Gastroesophageal sphincter (tissue), 4 donors: ENCODE measurements around the gene PCBP3. TPM values are rescaled to one million over a fixed set of nuclear protein-coding genes. Genes with fewer than 3 reads are reported as not detected.

ENCODE experiments used
- ATAC-seq: fragments of 150-250 bp; one replicate; pipeline ENCODE4 v1.9.1; 2016; ENCODE audit warnings: mild to moderate bottlenecking, moderate library complexity
- H3K27ac ChIP-seq, 4 donors: fragments of 200-600 bp; sonication (generic) in 3 of 4; 1 replicate in 3 of 4; 2 replicates in 1 of 4; pipeline ENCODE4 v1.5.1; 2016 to 2019
- H3K27me3 ChIP-seq: fragments of 200-600 bp; sonication (generic); one replicate; pipeline ENCODE4 v1.5.1; 2019
- H3K36me3 ChIP-seq, 2 donors: fragments of 200-600 bp; sonication (generic); one replicate each; pipeline ENCODE4 v1.5.1; 2019; ENCODE audit warnings: control low read depth in 1 of 2
- H3K4me1 ChIP-seq, 3 donors: fragments of 200-600 bp; sonication (generic); 1 replicate in 2 of 3; 2 replicates in 1 of 3; pipeline ENCODE4 v1.5.1; 2016 to 2019; ENCODE audit warnings: control low read depth in 2 of 3
- H3K4me3 ChIP-seq, 2 donors: fragments of 200-600 bp; sonication (generic); one replicate each; pipeline ENCODE4 v1.5.1; 2019; ENCODE audit warnings: mild to moderate bottlenecking in 1 of 2, moderate library complexity in 1 of 2
- H3K9me3 ChIP-seq, 3 donors: fragments of 200-600 bp; sonication (generic); one replicate each; pipeline ENCODE4 v1.5.1; 2017 to 2019; ENCODE audit warnings: control low read depth in 2 of 3
- EP300 ChIP-seq: sonication (generic); formaldehyde crosslinking; IDR thresholded peaks from one replicate; pipeline ENCODE4 v1.6.1; 2017; ENCODE audit warnings: antibody characterized with exemption, mild to moderate bottlenecking
- POLR2A ChIP-seq, 2 donors: fragments of 450-650 bp; IDR thresholded peaks; one replicate each; pipeline ENCODE4 v1.6.1; 2017; ENCODE audit warnings: antibody characterized with exemption in 2 of 2, mild to moderate bottlenecking in 2 of 2, moderate library complexity in 1 of 2
- POLR2AphosphoS5 ChIP-seq: sonication (generic); formaldehyde crosslinking; IDR thresholded peaks from one replicate; pipeline ENCODE4 v1.6.1; 2017; ENCODE audit warnings: antibody characterized with exemption
- WGBS, 2 donors: methylation state at CpG; one replicate each; pipeline ENCODE4 v1.1.5; 2018; ENCODE audit warnings: low coverage in 1 of 2; 5-methylcytosine and 5-hydroxymethylcytosine counted together
- total RNA-seq, 4 donors: library from RNA; depleted of rRNA; stranded (reverse); fragments of >200 nt; gene quantifications; one replicate each; pipeline ENCODE4 v1.1.0, GENCODE V29; 2016
- TF ChIP-seq, protein P1 (sequence below), 4 experiments: fragments of 200-600 bp in 2 of 4; fragments of 450-650 bp in 2 of 4; sonication (generic) in 1 of 4; IDR thresholded peaks; one replicate each; pipeline ENCODE4 v1.5.1; 2017 to 2019; ENCODE audit warnings: antibody characterized with exemption in 4 of 4, mild to moderate bottlenecking in 2 of 4, moderate library complexity in 2 of 4

The PCBP3 gene
- total RNA-seq, 4 donors from 2014 or later, result 5.1 to 14.8 (median 10.4) TPM

DNA sequence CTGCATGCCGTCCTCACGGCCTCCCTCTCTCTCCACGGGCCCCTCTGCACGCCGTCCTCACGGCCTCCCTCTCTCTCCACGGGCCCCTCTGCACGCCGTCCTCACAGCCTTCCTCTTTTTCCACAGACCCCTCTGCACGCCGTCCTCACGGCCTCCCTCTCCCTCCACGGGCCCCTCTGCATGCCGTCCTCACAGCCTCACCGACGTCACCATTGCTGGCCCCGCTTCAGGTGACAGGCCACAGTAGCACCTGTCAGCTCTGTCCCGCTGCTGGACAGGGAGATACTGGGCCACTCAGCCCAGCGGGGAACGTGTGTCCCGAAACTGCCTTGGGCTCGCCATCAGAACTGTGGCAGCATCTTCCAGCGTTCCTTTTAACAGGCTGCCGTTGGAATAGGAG, 255.3 kb downstream of the PCBP3 start:
- Histone ChIP-seq H3K9me3 (no peaks in the 10 kb centered on the region), H3K4me3 (no peak overlapping the region), H3K36me3 (peaks cover 0 to 9% of the 10 kb centered on the region in 2 donors), H3K4me1 (peaks cover 0 to 14% (median 9%) of the 10 kb centered on the region in 3 donors), H3K27ac (no peak overlapping the region), H3K27me3 (no peaks in the 10 kb centered on the region)
- no peak for ATAC-seq
- 91 to 93% methylated on average over 8 of the region's 24 CpGs for WGBS, 2 donors
- no peak for TF ChIP-seq POLR2AphosphoS5
- TF ChIP-seq POLR2A (IDR thresholded peaks at IDR 0.05), result no peak
- TF ChIP-seq, protein P1, sequence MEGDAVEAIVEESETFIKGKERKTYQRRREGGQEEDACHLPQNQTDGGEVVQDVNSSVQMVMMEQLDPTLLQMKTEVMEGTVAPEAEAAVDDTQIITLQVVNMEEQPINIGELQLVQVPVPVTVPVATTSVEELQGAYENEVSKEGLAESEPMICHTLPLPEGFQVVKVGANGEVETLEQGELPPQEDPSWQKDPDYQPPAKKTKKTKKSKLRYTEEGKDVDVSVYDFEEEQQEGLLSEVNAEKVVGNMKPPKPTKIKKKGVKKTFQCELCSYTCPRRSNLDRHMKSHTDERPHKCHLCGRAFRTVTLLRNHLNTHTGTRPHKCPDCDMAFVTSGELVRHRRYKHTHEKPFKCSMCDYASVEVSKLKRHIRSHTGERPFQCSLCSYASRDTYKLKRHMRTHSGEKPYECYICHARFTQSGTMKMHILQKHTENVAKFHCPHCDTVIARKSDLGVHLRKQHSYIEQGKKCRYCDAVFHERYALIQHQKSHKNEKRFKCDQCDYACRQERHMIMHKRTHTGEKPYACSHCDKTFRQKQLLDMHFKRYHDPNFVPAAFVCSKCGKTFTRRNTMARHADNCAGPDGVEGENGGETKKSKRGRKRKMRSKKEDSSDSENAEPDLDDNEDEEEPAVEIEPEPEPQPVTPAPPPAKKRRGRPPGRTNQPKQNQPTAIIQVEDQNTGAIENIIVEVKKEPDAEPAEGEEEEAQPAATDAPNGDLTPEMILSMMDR (IDR thresholded peaks at IDR 0.05), result no peak
- no peak for TF ChIP-seq EP300

DNA sequence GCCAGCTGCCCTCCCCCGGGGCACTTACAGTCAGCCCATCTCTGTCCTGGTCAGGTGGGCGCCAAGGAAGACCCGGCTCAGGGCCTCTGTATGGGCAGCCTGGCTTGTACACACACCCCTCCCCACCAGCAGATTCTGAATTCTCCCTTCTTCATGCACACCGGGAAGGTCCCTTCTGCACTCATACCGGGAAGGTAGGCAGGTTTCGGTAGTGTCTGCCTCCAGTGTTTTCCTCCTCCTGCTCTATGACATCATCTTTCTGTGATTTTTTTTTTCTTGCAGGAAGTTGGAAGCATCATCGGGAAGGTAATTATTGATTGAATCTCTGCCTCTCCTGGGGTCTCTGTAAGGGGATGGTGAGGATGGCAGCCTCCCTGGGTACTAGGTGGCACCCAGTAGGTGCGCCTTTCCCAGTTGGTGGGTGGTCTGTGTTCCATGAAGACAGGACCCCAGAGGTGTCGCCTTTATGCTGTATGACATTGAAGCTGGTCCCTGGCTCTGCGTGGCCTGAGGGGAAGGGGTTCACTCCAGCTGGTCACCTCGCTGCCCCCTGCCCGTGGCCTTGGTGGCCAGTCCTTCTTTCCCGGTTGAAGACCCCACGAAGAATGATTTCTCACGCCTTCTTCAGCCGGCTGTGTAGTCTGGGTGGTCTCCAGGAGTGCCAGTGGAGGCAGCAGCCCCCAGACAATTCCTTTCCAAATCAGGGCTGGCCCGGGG, 255.9 kb downstream of the PCBP3 start:
- Histone ChIP-seq H3K27me3 (no peaks in the 10 kb centered on the region), H3K4me3 (no peak overlapping the region), H3K27ac (no peak overlapping the region), H3K9me3 (no peaks in the 10 kb centered on the region), H3K4me1 (peaks cover 0 to 7% (median 2%) of the 10 kb centered on the region in 3 donors), H3K36me3 (peaks cover 0 to 15% of the 10 kb centered on the region in 2 donors)
- no peak for ATAC-seq
- TF ChIP-seq EP300 (no peak), POLR2AphosphoS5 (no peak), POLR2A (IDR thresholded peaks at IDR 0.05) (no peak)
- TF ChIP-seq, protein P1 (IDR thresholded peaks at IDR 0.05), result no peak
- 48 to 84% methylated on average over 4 to 13 of the region's 17 CpGs for WGBS, 2 donors

DNA sequence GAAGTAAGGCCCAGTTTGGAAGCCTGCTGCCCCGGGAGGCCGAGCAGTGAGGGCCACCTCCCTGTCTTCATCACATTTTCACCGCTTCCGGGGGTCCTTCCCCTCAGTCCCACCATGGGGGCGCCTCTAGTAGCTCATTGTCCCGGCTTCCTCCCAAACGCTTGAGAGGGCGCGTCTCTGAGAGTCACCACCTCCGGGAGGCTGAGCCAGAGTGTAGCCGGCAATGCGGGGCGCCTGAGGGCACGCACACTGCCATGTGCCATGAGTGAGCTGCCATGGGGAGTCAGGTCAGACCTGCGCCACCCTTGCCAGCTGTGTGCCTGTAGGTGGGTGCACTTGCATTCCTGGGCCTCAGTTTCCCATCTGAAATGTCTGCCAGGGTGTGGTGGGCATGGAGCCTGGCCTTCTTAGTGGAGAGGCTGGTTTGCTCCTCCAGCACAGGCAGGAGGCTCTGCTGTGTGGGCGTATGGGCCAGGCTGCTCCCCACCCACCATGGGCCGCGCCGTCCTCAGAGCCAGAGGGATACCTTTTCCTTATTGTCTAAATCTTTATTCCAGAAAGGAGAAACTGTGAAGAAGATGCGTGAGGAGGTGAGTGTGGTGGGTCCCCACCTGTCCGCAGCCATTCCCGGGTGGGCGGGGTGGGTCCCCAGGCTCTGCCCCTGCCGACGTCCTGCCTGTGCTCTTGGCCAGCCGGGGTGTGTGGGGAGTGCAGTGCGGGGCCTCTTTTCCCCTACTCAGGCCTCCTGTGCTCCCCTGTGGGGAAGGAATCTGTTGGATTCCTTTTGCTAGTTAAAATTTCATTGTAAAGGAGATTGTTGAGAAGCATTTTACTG, 256.7 kb downstream of the PCBP3 start:
- Histone ChIP-seq H3K9me3 (no peaks in the 10 kb centered on the region), H3K36me3 (peaks cover 0 to 15% of the 10 kb centered on the region in 2 donors), H3K4me1 (no peaks in the 10 kb centered on the region), H3K27me3 (no peaks in the 10 kb centered on the region), H3K27ac (no peak overlapping the region), H3K4me3 (no peak overlapping the region)
- WGBS, 2 donors, result 84% methylated on average over 11 of the region's 27 CpGs; no CpG with 5 or more reads in 1 of the 2 donors
- no peak for ATAC-seq
- TF ChIP-seq POLR2A (IDR thresholded peaks at IDR 0.05), result no peak
- TF ChIP-seq, protein P1 (IDR thresholded peaks at IDR 0.05), result no peak

DNA sequence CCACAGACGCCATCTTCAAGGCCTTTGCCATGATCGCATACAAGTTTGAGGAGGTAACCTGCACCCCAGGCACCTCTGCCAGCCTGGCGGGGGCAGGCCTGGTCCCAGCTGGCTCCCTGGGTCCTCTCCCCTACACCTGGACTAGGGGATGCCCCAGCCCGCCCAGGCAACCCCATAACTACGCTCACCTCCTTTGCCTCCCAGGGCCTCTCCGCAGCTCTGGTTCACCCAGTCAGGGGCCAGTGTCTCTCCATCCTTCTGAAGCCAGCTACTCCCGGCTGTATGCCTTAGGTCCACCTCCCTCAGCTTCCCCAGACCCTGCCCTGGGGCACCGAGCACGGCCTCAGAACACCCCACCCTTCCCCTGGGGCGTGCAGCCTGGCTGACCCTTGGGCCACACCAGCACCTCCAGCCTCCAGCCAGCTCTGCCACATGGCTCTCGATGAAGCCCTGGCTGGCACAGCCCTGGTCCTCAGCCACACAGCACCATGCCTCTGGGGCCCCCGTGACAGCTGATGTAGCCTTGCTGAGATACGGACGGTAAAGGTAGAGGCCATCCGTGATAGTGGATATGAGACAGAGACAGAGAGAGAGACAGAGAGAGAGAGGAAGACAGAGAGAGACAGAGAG, 257.7 kb downstream of the PCBP3 start:
- no peaks in the 10 kb centered on the region for H3K27me3 ChIP-seq
- WGBS, 2 donors, result 90 to 98% methylated on average over 2 to 7 of the region's 15 CpGs
- no peak overlapping the region for H3K4me3 ChIP-seq
- ATAC-seq, result no peak
- H3K4me1 ChIP-seq, result no peaks in the 10 kb centered on the region
- TF ChIP-seq, protein P1 (IDR thresholded peaks at IDR 0.05), result no peak
- TF ChIP-seq POLR2A (IDR thresholded peaks at IDR 0.05) (no peak), POLR2AphosphoS5 (no peak), EP300 (no peak)
- H3K36me3 ChIP-seq, result peaks cover 0 to 15% of the 10 kb centered on the region in 2 donors
- no peaks in the 10 kb centered on the region for H3K9me3 ChIP-seq
- no peak overlapping the region for H3K27ac ChIP-seq
